HepG2 (cell line): ENCODE data around the gene RAMP1. TPM values are rescaled to one million over a fixed set of nuclear protein-coding genes. Genes with fewer than 3 reads are reported as not detected.

Experiments used
- ATAC-seq: fragments of 200-7000 bp; cut with Tn5 transposase; 3 replicates; pipeline ENCODE4 v1.9.1; 2020; ENCODE audit warnings: mild to moderate bottlenecking, moderate library complexity
- BruUV-seq: library from RNA; stranded (reverse); fragments of 400-500 nt; replicated peaks from 2 replicates; lab custom pipeline; 2021; lab: Mats Ljungman, UMichigan
- CTCF ChIA-PET: fragments of 300-600 bp; formaldehyde crosslinking; extraction: SDS; loops from one replicate; lab custom pipeline; 2021; ENCODE audit warnings: low total read pairs, inconsistent platforms, low intra/inter-chr PET ratio; lab: Yijun Ruan, JAX
- POLR2A ChIA-PET: fragments of 350-600 bp; sonication (Branson Sonifier 250); formaldehyde crosslinking; loops from one replicate; lab custom pipeline; 2020; ENCODE audit warnings: antibody characterized with exemption, inconsistent platforms; lab: Yijun Ruan, JAX
- DNase-seq: peaks from one replicate; pipeline ENCODE4 v3.0.0-alpha.2; 2015; ENCODE audit warnings: low spot score
- FAIRE-seq: peaks from 3 replicates; lab custom pipeline; 2011; peaks lifted over from hg19 to GRCh38; lab: Jason Lieb, UNC
- H2AFZ ChIP-seq: one replicate; pipeline ENCODE4 v1.6.1; 2011; ENCODE audit warnings: low read length, inconsistent platforms
- H3K27ac ChIP-seq: fragments of 300-600 bp; 3 replicates; pipeline ENCODE4 v1.8.0; 2011; ENCODE audit warnings: mixed run types, mild to moderate bottlenecking, mixed read lengths, low read length, inconsistent platforms; ENCODE audit not compliant: insufficient read depth; ENCODE audit errors: extremely low read length
- H3K27me3 ChIP-seq, 2 experiments: fragments of 200-600 bp in 1 of 2; 2 replicates in 1 of 2; 3 replicates in 1 of 2; pipeline versions ENCODE4 v1.6.0 to v1.8.0; 2011; ENCODE audit warnings: low read length in 2 of 2, mild to moderate bottlenecking in 2 of 2, moderate library complexity in 2 of 2, inconsistent platforms in 1 of 2; ENCODE audit not compliant: insufficient read depth in 2 of 2, control insufficient read depth in 1 of 2
- H3K36me3 ChIP-seq, 2 experiments: fragments of 200-600 bp in 1 of 2; replicated peaks in 1 of 2; 2 replicates in 1 of 2; 3 replicates in 1 of 2; pipeline versions ENCODE4 v1.5.1 to v1.8.0; 2011; ENCODE audit warnings: low read length in 2 of 2, inconsistent platforms in 1 of 2; ENCODE audit not compliant: insufficient read depth in 2 of 2, control insufficient read depth in 1 of 2
- H3K4me1 ChIP-seq: 2 replicates; pipeline ENCODE4 v1.5.1; 2012; ENCODE audit warnings: low read length, inconsistent platforms; ENCODE audit not compliant: insufficient read depth
- H3K4me2 ChIP-seq: 2 replicates; pipeline ENCODE4 v1.6.0; 2011; ENCODE audit warnings: low read depth, low read length, inconsistent platforms
- H3K4me3 ChIP-seq, 3 experiments: fragments of 200-600 bp in 1 of 3; sonication (generic), shearing (Covaris generic) in 1 of 3; replicated peaks in 1 of 3; 2 replicates each; pipeline ENCODE4 v1.5.1; 2011 to 2016; ENCODE audit warnings: low read length in 3 of 3, inconsistent platforms in 2 of 3, low read depth in 2 of 3, mild to moderate bottlenecking in 2 of 3, control low read depth in 1 of 3, mixed read lengths in 1 of 3; ENCODE audit not compliant: insufficient read depth in 1 of 3
- H3K79me2 ChIP-seq: one replicate; pipeline ENCODE4 v1.6.1; 2011; ENCODE audit warnings: low read length, inconsistent platforms; ENCODE audit not compliant: insufficient read depth
- H3K9ac ChIP-seq: 2 replicates; pipeline ENCODE4 v1.6.0; 2011; ENCODE audit warnings: mild to moderate bottlenecking, low read depth, low read length, inconsistent platforms; ENCODE audit not compliant: insufficient read depth
- H3K9me3 ChIP-seq: 2 replicates; pipeline ENCODE4 v1.5.1; 2012; ENCODE audit warnings: mild to moderate bottlenecking, low read length
- H4K20me1 ChIP-seq: 2 replicates; pipeline ENCODE4 v1.6.0; 2011; ENCODE audit warnings: inconsistent platforms, mild to moderate bottlenecking, low read length, moderate library complexity; ENCODE audit not compliant: insufficient read depth
- GATAD1 ChIP-seq: IDR thresholded peaks from 2 replicates; pipeline ENCODE4 v1.6.1; 2016; ENCODE audit warnings: missing genetic modification reagents, missing compliant biosample characterization
- NFIC ChIP-seq: IDR thresholded peaks from 2 replicates; pipeline ENCODE4 v1.6.1; 2012; ENCODE audit warnings: mild to moderate bottlenecking, low read length, inconsistent platforms
- NFRKB ChIP-seq: fragments of 450-650 bp; IDR thresholded peaks from 2 replicates; pipeline ENCODE4 v1.6.1; 2017
- NKX3-1 ChIP-seq: sonication (generic); formaldehyde crosslinking; IDR thresholded peaks from 2 replicates; pipeline ENCODE4 v1.5.0; 2020; ENCODE audit warnings: missing genetic modification reagents
- SOX13 ChIP-seq, 3 experiments: fragments of 450-650 bp in 1 of 3; sonication (generic) in 1 of 3; formaldehyde crosslinking in 1 of 3; IDR thresholded peaks in 2 of 3; conservative IDR thresholded peaks in 1 of 3; 2 replicates each; pipeline versions ENCODE4 v1.5.0 to v1.6.1; 2016 to 2020; ENCODE audit warnings: antibody characterized with exemption in 1 of 3, mild to moderate bottlenecking in 1 of 3, missing compliant biosample characterization in 1 of 3, missing genetic modification reagents in 1 of 3, moderate library complexity in 1 of 3
- SP1 ChIP-seq, 2 experiments: fragments of 450-650 bp in 1 of 2; sonication (generic) in 1 of 2; formaldehyde crosslinking in 1 of 2; IDR thresholded peaks; 2 replicates each; pipeline versions ENCODE4 v1.4.0 to v1.6.1; 2016 to 2020; ENCODE audit warnings: missing genetic modification reagents in 1 of 2
- ZNF10 ChIP-seq: sonication (generic); formaldehyde crosslinking; IDR thresholded peaks from 2 replicates; pipeline ENCODE4 v1.4.0; 2020; ENCODE audit warnings: mild to moderate bottlenecking, low read depth, missing genetic modification reagents, borderline replicate concordance
- ZNF740 ChIP-seq: sonication (generic); formaldehyde crosslinking; IDR thresholded peaks from 2 replicates; pipeline ENCODE4 v1.4.0; 2020; ENCODE audit warnings: missing genetic modification reagents
- WGBS: methylation state at CpG from one replicate; pipeline ENCODE4 v1.1.6; 2017; ENCODE audit warnings: low lambda C conversion rate; 5-methylcytosine and 5-hydroxymethylcytosine counted together
- in situ Hi-C: cut with HindIII; loops from 2 replicates; pipeline ENCODE4 v1.10.0; 2017; ENCODE audit warnings: low pct_unique_long_range_greater_than_20kb; ENCODE audit not compliant: extremely low pct_ligation_motif_present
- intact Hi-C: fragments of 100-400 bp; cut with micrococcal nuclease; formaldehyde crosslinking; loops from one replicate; pipeline ENCODE4 v1.10.0; 2022; ENCODE audit not compliant: unreplicated experiment
- polyA plus RNA-seq, 8 experiments: library from polyadenylated mRNA; depleted of rRNA in 3 of 8; stranded (reverse) in 7 of 8; unstranded in 1 of 8; fragments of >200 nt; fragmentation: Illumina TruSeq in 4 of 8; extraction: Trizol in 4 of 8; gene quantifications; 2 replicates each; pipeline versions ENCODE4 v1.2.1 to v1.2.3, GENCODE V29; 2011 to 2016; ENCODE audit warnings: low read depth in 4 of 8, missing spikeins in 1 of 8, mixed read lengths in 1 of 8; ENCODE audit not compliant: insufficient read depth in 1 of 8
- total RNA-seq, 5 experiments: library from RNA; depleted of rRNA; stranded (reverse); fragments of >200 nt; fragmentation: Illumina TruSeq; extraction: Trizol; gene quantifications; 2 replicates each; pipeline ENCODE4 v1.2.3, GENCODE V29; 2016; ENCODE audit warnings: low read depth in 1 of 5

The RAMP1 gene
- total and polyA plus RNA-seq, 2 of the 13 experiments (the other 11 are each of a cell fraction or from before 2014, with no cell fraction given) = 0.29 to 0.61 TPM

GRCh38 chr2:237942513-237942899, 83.1 kb downstream of the RAMP1 start:
- Histone ChIP-seq H3K27ac (no peak overlapping the region), H3K36me3 (no peaks in the 10 kb centered on the region), H2AFZ (no peak overlapping the region), H3K79me2 (no peaks in the 10 kb centered on the region), H3K9me3 (peaks cover 11% of the 10 kb centered on the region; the same call in 1 of the 2 replicates), H3K9ac (no peak overlapping the region), H3K4me2 (no peak overlapping the region), H3K27me3 (peaks cover 0 to 22% of the 10 kb centered on the region in 2 experiments; a peak in 3 of 5 replicates), H3K4me3 (no peak overlapping the region), H4K20me1 (no peaks in the 10 kb centered on the region), H3K4me1 (peaks cover 13% of the 10 kb centered on the region)
- BruUV-seq = no TSS peak
- in situ Hi-C loops = no loop called here
- WGBS = 30% methylated on average over 3 of the region's 3 CpGs
- no peak for DNase-seq
- FAIRE-seq = no peak
- ChIA-PET POLR2A (no interaction called here), CTCF (no interaction called here)
- TF ChIP-seq ZNF740 (CRISPR knock-in tag) (no peak), NFRKB (no peak), GATAD1 (CRISPR knock-in tag) (no peak), ZNF10 (no peak)
- intact Hi-C loops = no loop called here
- no peak for ATAC-seq

GRCh38 chr2:237943395-237944094, 84.1 kb downstream of the RAMP1 start:
- ChIA-PET POLR2A (no interaction called here), CTCF (no interaction called here)
- no peak overlapping the region for H2AFZ ChIP-seq

More at GRCh38 chr2:237943395-237944094, 84.1 kb downstream of the RAMP1 start:
- no peak for FAIRE-seq
- Histone ChIP-seq H3K4me2 (no peak overlapping the region), H3K4me1 (peaks cover 13% of the 10 kb centered on the region), H3K4me3 (no peak overlapping the region), H3K9ac (no peak overlapping the region), H3K27me3 (peaks cover 0 to 23% of the 10 kb centered on the region in 2 experiments; a peak in 3 of 5 replicates), H3K9me3 (peaks cover 11% of the 10 kb centered on the region; the same call in 1 of the 2 replicates), H3K27ac (no peak overlapping the region), H3K79me2 (no peaks in the 10 kb centered on the region), H4K20me1 (no peaks in the 10 kb centered on the region), H3K36me3 (no peaks in the 10 kb centered on the region)
- in situ Hi-C loops (no loop called here), intact Hi-C loops (no loop called here)
- TF ChIP-seq NKX3-1 (CRISPR knock-in tag) = no peak
- no peak for TF ChIP-seq SOX13 (IDR thresholded peaks at IDR 0.05)
- TF ChIP-seq SOX13 (CRISPR knock-in tag; conservative IDR thresholded peaks at IDR 0.05 in 1 of 2, IDR thresholded peaks at IDR 0.05 in 1 of 2) = no peak
- TF ChIP-seq SP1 (IDR thresholded peaks at IDR 0.05) = no peak
- no peak for TF ChIP-seq SP1 (CRISPR knock-in tag; IDR thresholded peaks at IDR 0.05)
- no peak for TF ChIP-seq NFIC
- no peak; the same call in 2 of the 3 replicates for ATAC-seq
- BruUV-seq = no TSS peak
- 42% methylated on average over 6 of the region's 7 CpGs for WGBS
- DNase-seq = no peak
